Measurements from ENCODE around the gene KDM4D. TPM values are rescaled to one million over a fixed set of nuclear protein-coding genes. Genes with fewer than 3 reads are reported as not detected.
A peak's percentile ranks its signal among the peaks of the same experiment; 100 is the strongest.

KDM4D gene
- total RNA-seq, 1 experiment from 2014 or later, result 1.1 TPM

DNA sequence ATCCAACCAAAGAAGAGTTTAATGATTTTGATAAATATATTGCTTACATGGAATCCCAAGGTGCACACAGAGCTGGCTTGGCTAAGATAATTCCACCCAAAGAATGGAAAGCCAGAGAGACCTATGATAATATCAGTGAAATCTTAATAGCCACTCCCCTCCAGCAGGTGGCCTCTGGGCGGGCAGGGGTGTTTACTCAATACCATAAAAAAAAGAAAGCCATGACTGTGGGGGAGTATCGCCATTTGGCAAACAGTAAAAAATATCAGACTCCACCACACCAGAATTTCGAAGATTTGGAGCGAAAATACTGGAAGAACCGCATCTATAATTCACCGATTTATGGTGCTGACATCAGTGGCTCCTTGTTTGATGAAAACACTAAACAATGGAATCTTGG is 23.9 kb downstream of the KDM4D start:
- TF ChIP-seq, protein P1, sequence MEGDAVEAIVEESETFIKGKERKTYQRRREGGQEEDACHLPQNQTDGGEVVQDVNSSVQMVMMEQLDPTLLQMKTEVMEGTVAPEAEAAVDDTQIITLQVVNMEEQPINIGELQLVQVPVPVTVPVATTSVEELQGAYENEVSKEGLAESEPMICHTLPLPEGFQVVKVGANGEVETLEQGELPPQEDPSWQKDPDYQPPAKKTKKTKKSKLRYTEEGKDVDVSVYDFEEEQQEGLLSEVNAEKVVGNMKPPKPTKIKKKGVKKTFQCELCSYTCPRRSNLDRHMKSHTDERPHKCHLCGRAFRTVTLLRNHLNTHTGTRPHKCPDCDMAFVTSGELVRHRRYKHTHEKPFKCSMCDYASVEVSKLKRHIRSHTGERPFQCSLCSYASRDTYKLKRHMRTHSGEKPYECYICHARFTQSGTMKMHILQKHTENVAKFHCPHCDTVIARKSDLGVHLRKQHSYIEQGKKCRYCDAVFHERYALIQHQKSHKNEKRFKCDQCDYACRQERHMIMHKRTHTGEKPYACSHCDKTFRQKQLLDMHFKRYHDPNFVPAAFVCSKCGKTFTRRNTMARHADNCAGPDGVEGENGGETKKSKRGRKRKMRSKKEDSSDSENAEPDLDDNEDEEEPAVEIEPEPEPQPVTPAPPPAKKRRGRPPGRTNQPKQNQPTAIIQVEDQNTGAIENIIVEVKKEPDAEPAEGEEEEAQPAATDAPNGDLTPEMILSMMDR (IDR thresholded peaks at IDR 0.05; ENCODE audit: unreplicated experiment), result no peak
- CTCF ChIA-PET, result no interaction called here
- DNase-seq (ENCODE audit: unreplicated experiment), result peak; percentile 3
- Mint-ChIP-seq H3K27ac (ENCODE audit: low read depth, unreplicated experiment) (no peak overlapping the region), H3K4me1 (ENCODE audit: insufficient read depth, unreplicated experiment) (no peaks in the 10 kb centered on the region), H3K9me3 (ENCODE audit: unreplicated experiment) (no peaks in the 10 kb centered on the region), H3K36me3 (ENCODE audit: insufficient read depth, unreplicated experiment) (no peaks in the 10 kb centered on the region), H3K4me3 (ENCODE audit: unreplicated experiment) (no peak overlapping the region), H3K27me3 (ENCODE audit: insufficient read depth, unreplicated experiment) (no peaks in the 10 kb centered on the region)
- POLR2A ChIA-PET, result no interaction called here
- intact Hi-C loops (cut with micrococcal nuclease), result no loop called here
- BruUV-seq (replicated peaks), result no TSS peak

DNA sequence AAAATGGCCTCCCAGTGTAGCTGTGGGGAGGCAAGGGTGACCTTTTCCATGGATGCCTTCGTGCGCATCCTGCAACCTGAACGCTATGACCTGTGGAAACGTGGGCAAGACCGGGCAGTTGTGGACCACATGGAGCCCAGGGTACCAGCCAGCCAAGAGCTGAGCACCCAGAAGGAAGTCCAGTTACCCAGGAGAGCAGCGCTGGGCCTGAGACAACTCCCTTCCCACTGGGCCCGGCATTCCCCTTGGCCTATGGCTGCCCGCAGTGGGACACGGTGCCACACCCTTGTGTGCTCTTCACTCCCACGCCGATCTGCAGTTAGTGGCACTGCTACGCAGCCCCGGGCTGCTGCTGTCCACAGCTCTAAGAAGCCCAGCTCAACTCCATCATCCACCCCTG is 24.8 kb downstream of the KDM4D start:
- H3K27me3 Mint-ChIP-seq (ENCODE audit: insufficient read depth, unreplicated experiment), result no peaks in the 10 kb centered on the region
- no peaks in the 10 kb centered on the region for H3K36me3 Mint-ChIP-seq (ENCODE audit: insufficient read depth, unreplicated experiment)
- H3K27ac Mint-ChIP-seq (ENCODE audit: low read depth, unreplicated experiment), result no peak overlapping the region
- intact Hi-C loops (cut with micrococcal nuclease), result no loop called here
- TF ChIP-seq, protein P1 (IDR thresholded peaks at IDR 0.05; ENCODE audit: unreplicated experiment), result no peak
- BruUV-seq (replicated peaks), result no TSS peak
- ChIA-PET CTCF (interaction anchor here (0.7 kb wide), 1 partner anchor 707 kb away, joined by 4 read pairs; no protein-coding TSS in a partner anchor), POLR2A (no interaction called here)
- no peaks in the 10 kb centered on the region for H3K9me3 Mint-ChIP-seq (ENCODE audit: unreplicated experiment)
- no peaks in the 10 kb centered on the region for H3K4me1 Mint-ChIP-seq (ENCODE audit: insufficient read depth, unreplicated experiment)
- no peak overlapping the region for H3K4me3 Mint-ChIP-seq (ENCODE audit: unreplicated experiment)
- DNase-seq (ENCODE audit: unreplicated experiment), result no peak

DNA sequence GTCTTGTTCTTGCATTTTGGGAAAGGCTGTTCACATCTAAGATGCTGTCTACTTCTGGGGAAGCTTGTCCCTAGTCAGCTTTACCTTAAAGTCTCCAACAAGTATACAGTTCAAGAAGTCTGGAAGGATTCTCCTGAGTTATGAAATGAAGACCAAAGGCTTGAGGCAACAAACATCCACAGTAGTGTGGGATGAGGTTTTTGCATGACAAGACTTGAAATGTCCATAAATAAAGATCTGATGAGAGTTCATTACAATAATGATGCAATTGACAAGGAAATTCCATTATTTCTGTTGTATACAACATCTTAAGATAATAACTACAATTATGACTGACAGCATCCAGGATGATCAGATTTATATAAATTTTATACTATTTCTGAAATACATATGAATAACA is 30.2 kb downstream of the KDM4D start:
- H3K4me3 Mint-ChIP-seq (ENCODE audit: unreplicated experiment), result no peak overlapping the region

DNA sequence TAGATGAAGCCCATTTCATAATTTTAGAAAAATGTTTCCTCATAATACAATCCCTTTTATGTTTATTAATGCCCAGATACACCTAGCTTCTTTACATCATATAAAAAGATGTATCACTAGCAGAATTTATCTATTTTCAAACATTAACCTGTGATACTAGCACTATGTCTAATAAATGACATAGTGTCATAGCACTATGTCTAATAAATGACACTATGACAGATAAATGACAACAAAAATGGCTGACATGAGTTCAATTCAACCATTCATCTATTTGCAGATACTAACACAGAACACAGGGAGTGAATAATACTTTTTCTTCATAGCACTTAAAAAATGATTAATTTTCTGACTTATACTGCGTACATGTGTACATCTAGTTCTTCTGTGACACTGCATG is 32.1 kb downstream of the KDM4D start:
- Mint-ChIP-seq H3K4me3 (ENCODE audit: unreplicated experiment) (no peak overlapping the region), H3K4me1 (ENCODE audit: insufficient read depth, unreplicated experiment) (no peaks in the 10 kb centered on the region), H3K27ac (ENCODE audit: low read depth, unreplicated experiment) (no peak overlapping the region), H3K36me3 (ENCODE audit: insufficient read depth, unreplicated experiment) (no peaks in the 10 kb centered on the region), H3K9me3 (ENCODE audit: unreplicated experiment) (no peaks in the 10 kb centered on the region), H3K27me3 (ENCODE audit: insufficient read depth, unreplicated experiment) (peaks cover 32% of the 10 kb centered on the region)
- ChIA-PET POLR2A (no interaction called here), CTCF (interaction anchor here (1.1 kb wide), 1 partner anchor 38 kb away, joined by 3 read pairs; no protein-coding TSS in a partner anchor)
- intact Hi-C loops (cut with micrococcal nuclease), result no loop called here
- BruUV-seq (replicated peaks), result no TSS peak
- no peak for DNase-seq (ENCODE audit: unreplicated experiment)
- TF ChIP-seq, protein P1 (IDR thresholded peaks at IDR 0.05; ENCODE audit: unreplicated experiment), result no peak

More for the DNA sequence above, 30.2 kb downstream of the KDM4D start:
- Mint-ChIP-seq H3K9me3 (ENCODE audit: unreplicated experiment) (no peaks in the 10 kb centered on the region), H3K27me3 (ENCODE audit: insufficient read depth, unreplicated experiment) (peaks cover 21% of the 10 kb centered on the region), H3K36me3 (ENCODE audit: insufficient read depth, unreplicated experiment) (no peaks in the 10 kb centered on the region), H3K4me1 (ENCODE audit: insufficient read depth, unreplicated experiment) (no peaks in the 10 kb centered on the region), H3K27ac (ENCODE audit: low read depth, unreplicated experiment) (no peak overlapping the region)
- DNase-seq (ENCODE audit: unreplicated experiment), result no peak
- TF ChIP-seq, protein P1 (IDR thresholded peaks at IDR 0.05; ENCODE audit: unreplicated experiment), result no peak
- intact Hi-C loops (cut with micrococcal nuclease), result no loop called here
- ChIA-PET POLR2A (no interaction called here), CTCF (no interaction called here)
- BruUV-seq (replicated peaks), result no TSS peak
